Adipocyte (in vitro differentiated cells): Measurements from ENCODE around the gene TMEM163.

ENCODE experiments used
- DNase-seq: peaks from one replicate; pipeline ENCODE4 v3.0.0-alpha.2; 2015; ENCODE audit warnings: low read depth
- H3K27me3 ChIP-seq: replicated peaks from 2 replicates; pipeline ENCODE4 v1.7.0; 2013; ENCODE audit warnings: mild to moderate bottlenecking, low read length, moderate library complexity; ENCODE audit not compliant: control insufficient read depth, insufficient read depth
- H3K36me3 ChIP-seq: 2 replicates; pipeline ENCODE4 v1.7.0; 2013; ENCODE audit warnings: low read length, mild to moderate bottlenecking, moderate library complexity; ENCODE audit not compliant: control insufficient read depth, insufficient read depth, severe bottlenecking
- H3K4me1 ChIP-seq: 2 replicates; pipeline ENCODE4 v1.7.0; 2013; ENCODE audit warnings: mild to moderate bottlenecking, low read length, moderate library complexity; ENCODE audit not compliant: control insufficient read depth, insufficient read depth
- H3K4me3 ChIP-seq: 2 replicates; pipeline ENCODE4 v1.7.0; 2013; ENCODE audit warnings: mild to moderate bottlenecking, low read length, moderate library complexity
- H3K9ac ChIP-seq: 2 replicates; pipeline ENCODE4 v1.7.0; 2013; ENCODE audit warnings: mild to moderate bottlenecking, low read length, moderate library complexity
- H3K9me3 ChIP-seq: 2 replicates; pipeline ENCODE4 v1.7.0; 2013; ENCODE audit warnings: mild to moderate bottlenecking, low read length, moderate library complexity; ENCODE audit not compliant: control insufficient read depth

The TMEM163 gene

GRCh38 chr2:134711692-134712091, 7.1 kb downstream of the TMEM163 start:
- Histone ChIP-seq H3K4me1 (no peaks in the 10 kb centered on the region), H3K36me3 (no peaks in the 10 kb centered on the region), H3K9ac (no peak overlapping the region), H3K27me3 (peaks cover 79% of the 10 kb centered on the region), H3K4me3 (no peak overlapping the region), H3K9me3 (no peaks in the 10 kb centered on the region)
- no peak for DNase-seq

GRCh38 chr2:134707330-134707676, 11.5 kb downstream of the TMEM163 start:
- no peaks in the 10 kb centered on the region for H3K36me3 ChIP-seq
- no peak overlapping the region for H3K9ac ChIP-seq
- no peaks in the 10 kb centered on the region for H3K9me3 ChIP-seq
- no peaks in the 10 kb centered on the region for H3K4me1 ChIP-seq
- DNase-seq = no peak
- H3K4me3 ChIP-seq = no peak overlapping the region
- H3K27me3 ChIP-seq = peaks cover 62% of the 10 kb centered on the region

- peaks cover 57% of the 10 kb centered on the region for H3K27me3 ChIP-seq
- H3K4me3 ChIP-seq = no peak overlapping the region
- H3K36me3 ChIP-seq = no peaks in the 10 kb centered on the region
- H3K9ac ChIP-seq = no peak overlapping the region
- no peaks in the 10 kb centered on the region for H3K9me3 ChIP-seq
- DNase-seq = no peak
- H3K4me1 ChIP-seq = no peaks in the 10 kb centered on the region
Measured at GRCh38 chr2:134706587-134707329, 12.0 kb downstream of the TMEM163 start.

- Histone ChIP-seq H3K27me3 (peaks cover 52% of the 10 kb centered on the region), H3K4me1 (no peaks in the 10 kb centered on the region), H3K9me3 (no peaks in the 10 kb centered on the region), H3K9ac (no peak overlapping the region), H3K4me3 (no peak overlapping the region), H3K36me3 (no peaks in the 10 kb centered on the region)
- no peak for DNase-seq
Measured at GRCh38 chr2:134705861-134706586, 12.8 kb downstream of the TMEM163 start.

GRCh38 chr2:134704173-134704572, 14.6 kb downstream of the TMEM163 start:
- no peaks in the 10 kb centered on the region for H3K36me3 ChIP-seq
- no peak for DNase-seq
- no peak overlapping the region for H3K9ac ChIP-seq
- H3K9me3 ChIP-seq = no peaks in the 10 kb centered on the region
- H3K4me1 ChIP-seq = no peaks in the 10 kb centered on the region
- H3K27me3 ChIP-seq = peaks cover 34% of the 10 kb centered on the region
- H3K4me3 ChIP-seq = no peak overlapping the region

DNA sequence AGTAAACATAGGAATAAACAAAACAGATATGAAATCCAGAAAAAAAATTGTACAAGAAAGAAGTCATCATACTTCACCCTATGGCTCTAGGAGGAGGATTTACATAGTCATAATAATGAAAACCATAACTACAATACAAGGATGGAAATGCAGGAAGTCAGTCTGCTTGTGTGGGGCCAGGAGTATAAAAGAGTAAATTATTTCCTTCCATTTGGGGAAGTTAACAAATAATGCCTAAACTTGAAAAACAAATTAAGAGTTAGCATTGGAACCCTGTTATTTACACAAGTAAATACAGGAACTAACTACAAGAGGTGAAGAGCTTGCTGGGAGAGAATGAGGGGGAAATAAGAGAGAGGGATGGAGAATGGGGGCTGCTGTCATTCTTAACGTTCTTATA, 15.4 kb downstream of the TMEM163 start:
- no peak overlapping the region for H3K9ac ChIP-seq
- no peak overlapping the region for H3K4me3 ChIP-seq
- H3K9me3 ChIP-seq = no peaks in the 10 kb centered on the region
- no peaks in the 10 kb centered on the region for H3K4me1 ChIP-seq
- no peak for DNase-seq
- no peaks in the 10 kb centered on the region for H3K36me3 ChIP-seq
- peaks cover 29% of the 10 kb centered on the region for H3K27me3 ChIP-seq

GRCh38 chr2:134700730-134701129, 18.1 kb downstream of the TMEM163 start:
- DNase-seq = no peak
- H3K4me1 ChIP-seq = no peaks in the 10 kb centered on the region
- H3K27me3 ChIP-seq = peaks cover 10% of the 10 kb centered on the region
- no peak overlapping the region for H3K9ac ChIP-seq
- H3K4me3 ChIP-seq = no peak overlapping the region
- no peaks in the 10 kb centered on the region for H3K36me3 ChIP-seq
- no peaks in the 10 kb centered on the region for H3K9me3 ChIP-seq

DNA sequence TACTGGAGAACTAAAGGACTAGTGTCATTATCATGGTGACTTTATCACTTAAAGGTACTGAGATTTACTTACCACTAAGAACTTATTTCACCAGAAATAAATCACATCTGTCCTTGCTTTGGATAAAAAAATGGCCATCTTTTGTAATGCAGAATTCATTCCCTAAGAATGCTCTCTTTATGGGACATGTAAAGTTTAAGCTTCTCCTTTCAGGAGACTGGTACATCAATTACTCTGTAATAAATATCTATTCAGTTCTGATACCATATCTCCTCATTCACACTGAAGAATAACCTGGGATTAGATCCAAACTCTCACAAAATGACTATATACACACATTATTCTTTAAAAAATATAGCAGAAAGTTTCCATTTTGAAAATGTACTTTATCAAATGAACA, 24.4 kb downstream of the TMEM163 start:
- Histone ChIP-seq H3K27me3 (peaks cover 12% of the 10 kb centered on the region), H3K36me3 (no peaks in the 10 kb centered on the region), H3K4me3 (no peak overlapping the region), H3K9ac (no peak overlapping the region), H3K9me3 (no peaks in the 10 kb centered on the region), H3K4me1 (no peaks in the 10 kb centered on the region)
- DNase-seq = no peak

DNA sequence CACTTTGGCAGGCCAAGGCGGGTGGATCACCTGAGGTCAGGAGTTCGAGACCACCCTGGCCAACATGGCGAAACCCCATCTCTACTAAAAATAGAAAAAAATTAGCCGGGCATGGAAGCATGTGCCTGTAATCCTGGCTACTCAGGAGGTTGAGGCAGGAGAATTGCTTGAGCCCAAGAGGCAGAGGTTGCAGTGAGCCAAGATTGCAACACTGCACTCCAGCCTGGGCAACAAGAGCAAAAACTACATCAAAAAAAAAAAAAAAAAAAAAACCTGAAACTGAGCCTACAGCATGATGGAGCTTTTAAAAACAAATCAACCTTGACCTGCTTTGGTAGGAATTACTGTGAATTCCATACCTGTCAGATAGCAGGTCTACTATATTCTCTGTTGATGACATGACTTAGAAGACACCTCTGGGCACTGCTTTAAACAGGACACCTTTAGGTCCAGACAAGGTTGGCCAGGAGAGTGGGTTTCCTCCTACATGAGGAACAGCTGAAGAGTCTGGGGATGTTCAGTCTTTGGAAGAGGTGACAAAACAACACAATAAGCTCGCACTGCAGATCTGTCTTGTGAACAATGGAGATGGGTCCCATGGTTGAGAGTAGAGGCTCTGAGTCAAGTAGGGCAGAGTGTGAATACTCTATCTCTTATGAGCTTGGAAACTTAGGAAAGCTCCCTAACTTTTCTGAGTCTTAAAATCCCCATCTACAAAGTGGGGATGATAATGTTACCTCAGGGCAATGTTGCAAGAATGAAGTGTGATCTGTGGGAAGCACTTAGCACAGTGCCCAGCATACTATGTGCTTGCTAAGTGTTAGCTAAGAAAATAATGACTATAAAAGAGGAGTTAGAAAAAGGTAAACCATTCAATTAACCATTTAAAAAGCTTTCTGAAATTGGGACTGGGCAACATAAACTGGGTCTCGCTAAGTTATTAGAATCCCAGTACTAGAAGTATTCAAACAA, 25.2 kb downstream of the TMEM163 start:
- no peak for DNase-seq
- Histone ChIP-seq H3K9me3 (no peaks in the 10 kb centered on the region), H3K4me3 (no peak overlapping the region), H3K9ac (no peak overlapping the region), H3K27me3 (peaks cover 12% of the 10 kb centered on the region), H3K36me3 (no peaks in the 10 kb centered on the region), H3K4me1 (no peaks in the 10 kb centered on the region)

GRCh38 chr2:134692499-134692898, 26.3 kb downstream of the TMEM163 start:
- Histone ChIP-seq H3K4me3 (no peak overlapping the region), H3K36me3 (no peaks in the 10 kb centered on the region), H3K4me1 (no peaks in the 10 kb centered on the region), H3K9ac (no peak overlapping the region), H3K9me3 (no peaks in the 10 kb centered on the region), H3K27me3 (peaks cover 12% of the 10 kb centered on the region)
- no peak for DNase-seq

- DNase-seq = no peak
- H3K4me1 ChIP-seq = no peaks in the 10 kb centered on the region
Measured at GRCh38 chr2:134690629-134691215, 28.1 kb downstream of the TMEM163 start.

More at GRCh38 chr2:134690629-134691215, 28.1 kb downstream of the TMEM163 start:
- Histone ChIP-seq H3K4me3 (no peak overlapping the region), H3K9me3 (no peaks in the 10 kb centered on the region), H3K36me3 (no peaks in the 10 kb centered on the region), H3K27me3 (peaks cover 12% of the 10 kb centered on the region), H3K9ac (no peak overlapping the region)
